ENCODE results near the gene GDAP1L1.

GDAP1L1 gene

DNA sequence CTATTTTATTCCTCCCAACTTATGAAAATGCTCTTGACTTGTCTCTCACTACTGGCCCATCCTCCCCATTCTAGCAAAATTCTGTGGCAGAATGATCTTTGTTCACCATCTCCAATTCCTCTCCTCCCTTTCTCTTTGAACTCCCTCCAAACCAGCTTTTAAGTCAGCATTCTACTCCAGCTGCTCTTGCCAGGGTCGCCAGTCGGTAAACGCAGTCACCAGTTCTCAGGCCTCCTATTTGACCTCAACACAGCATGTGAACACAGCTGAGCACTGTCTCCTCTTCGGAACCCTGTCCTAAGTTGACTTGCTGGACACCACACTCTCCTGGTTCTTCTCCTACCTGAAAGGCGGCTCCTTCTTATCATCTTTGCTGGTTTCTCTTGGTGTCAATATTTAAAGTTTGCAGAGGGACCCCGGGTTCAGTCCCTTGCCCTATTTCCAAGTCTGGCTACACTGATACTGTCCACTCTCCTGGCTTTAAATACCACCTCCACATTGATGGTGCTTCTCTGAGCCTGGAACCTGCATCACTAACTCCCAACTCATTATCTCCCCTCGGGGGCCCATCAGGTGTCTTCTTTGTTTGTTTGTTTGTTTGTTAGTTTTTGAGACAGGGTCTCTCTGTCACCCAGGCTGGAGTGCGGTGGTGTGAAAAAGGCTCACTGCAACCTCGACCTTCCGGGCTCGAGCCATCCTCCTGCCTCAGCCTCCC, 27.4 kb downstream of the GDAP1L1 start:
- Histone ChIP-seq H3K9me3 (ENCODE audit: control insufficient read depth in 2 of 2, low read length in 2 of 2) (no peaks in the 10 kb centered on the region), H3K4me3 (ENCODE audit: low read length in 2 of 2) (no peak overlapping the region), H3K27ac (ENCODE audit: low read depth in 2 of 2, low read length in 2 of 2) (no peak overlapping the region), H3K4me1 (ENCODE audit: control insufficient read depth in 2 of 2, insufficient read depth in 2 of 2, low read length in 2 of 2) (no peaks in the 10 kb centered on the region), H3K9ac (ENCODE audit: low read depth in 1 of 2, low read length in 2 of 2) (no peak overlapping the region), H3K27me3 (ENCODE audit: control insufficient read depth in 2 of 2, insufficient read depth in 2 of 2, low read length in 2 of 2) (no peaks in the 10 kb centered on the region), H3K36me3 (ENCODE audit: control insufficient read depth in 2 of 2, insufficient read depth in 2 of 2, low read length in 2 of 2) (no peaks in the 10 kb centered on the region)

DNA sequence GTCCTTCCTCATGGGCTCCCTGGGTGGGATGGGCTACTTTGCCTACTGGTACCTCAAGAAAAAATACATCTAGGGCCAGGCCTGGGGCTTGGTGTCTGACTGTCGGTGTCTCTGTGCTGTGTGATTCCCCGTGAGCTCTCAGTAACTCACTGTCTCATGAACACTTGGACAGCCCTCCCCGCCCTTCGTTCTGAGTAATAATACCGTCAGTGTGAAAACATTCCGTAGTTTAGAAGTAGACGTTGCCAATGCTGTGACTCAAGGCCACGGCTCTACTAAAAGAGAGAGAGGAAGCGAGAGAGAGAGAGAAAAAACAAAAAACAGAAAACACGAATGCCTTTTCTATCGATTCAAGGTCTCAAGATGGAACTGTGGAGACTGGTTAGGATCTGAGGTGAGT, 32.1 kb downstream of the GDAP1L1 start:
- Histone ChIP-seq H3K36me3 (ENCODE audit: control insufficient read depth in 2 of 2, insufficient read depth in 2 of 2, low read length in 2 of 2) (no peaks in the 10 kb centered on the region), H3K9me3 (ENCODE audit: control insufficient read depth in 2 of 2, low read length in 2 of 2) (no peaks in the 10 kb centered on the region), H3K27me3 (ENCODE audit: control insufficient read depth in 2 of 2, insufficient read depth in 2 of 2, low read length in 2 of 2) (no peaks in the 10 kb centered on the region), H3K4me3 (ENCODE audit: low read length in 2 of 2) (no peak overlapping the region), H3K27ac (ENCODE audit: low read depth in 2 of 2, low read length in 2 of 2) (no peak overlapping the region), H3K4me1 (ENCODE audit: control insufficient read depth in 2 of 2, insufficient read depth in 2 of 2, low read length in 2 of 2) (no peaks in the 10 kb centered on the region), H3K9ac (ENCODE audit: low read depth in 1 of 2, low read length in 2 of 2) (no peak overlapping the region)

DNA sequence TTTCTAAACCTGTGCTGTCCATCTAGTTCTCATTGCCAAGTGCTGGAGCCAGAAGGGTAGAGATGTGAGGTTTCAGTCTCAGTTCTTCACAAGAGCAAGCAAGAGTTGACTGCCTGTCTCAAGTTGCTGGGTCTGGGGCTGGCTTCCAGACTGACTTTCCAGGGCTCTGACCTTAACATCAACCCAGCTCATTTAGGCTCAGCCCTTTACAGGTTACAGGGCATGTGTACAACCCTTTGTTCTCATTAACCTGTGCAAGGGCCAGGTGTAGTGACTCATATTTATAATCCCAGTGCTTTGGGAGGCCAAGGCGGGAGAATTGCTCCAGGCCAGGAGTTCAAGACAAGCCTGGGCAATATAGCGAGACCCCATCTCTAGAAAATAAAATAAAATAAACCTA, 33.3 kb downstream of the GDAP1L1 start:
- H3K4me3 ChIP-seq (ENCODE audit: low read length in 2 of 2), result no peak overlapping the region
- H3K27ac ChIP-seq (ENCODE audit: low read depth in 2 of 2, low read length in 2 of 2), result no peak overlapping the region
- no peaks in the 10 kb centered on the region for H3K36me3 ChIP-seq (ENCODE audit: control insufficient read depth in 2 of 2, insufficient read depth in 2 of 2, low read length in 2 of 2)
- H3K27me3 ChIP-seq (ENCODE audit: control insufficient read depth in 2 of 2, insufficient read depth in 2 of 2, low read length in 2 of 2), result no peaks in the 10 kb centered on the region
- H3K9me3 ChIP-seq (ENCODE audit: control insufficient read depth in 2 of 2, low read length in 2 of 2), result no peaks in the 10 kb centered on the region
- H3K9ac ChIP-seq (ENCODE audit: low read depth in 1 of 2, low read length in 2 of 2), result no peak overlapping the region
- no peaks in the 10 kb centered on the region for H3K4me1 ChIP-seq (ENCODE audit: control insufficient read depth in 2 of 2, insufficient read depth in 2 of 2, low read length in 2 of 2)

DNA sequence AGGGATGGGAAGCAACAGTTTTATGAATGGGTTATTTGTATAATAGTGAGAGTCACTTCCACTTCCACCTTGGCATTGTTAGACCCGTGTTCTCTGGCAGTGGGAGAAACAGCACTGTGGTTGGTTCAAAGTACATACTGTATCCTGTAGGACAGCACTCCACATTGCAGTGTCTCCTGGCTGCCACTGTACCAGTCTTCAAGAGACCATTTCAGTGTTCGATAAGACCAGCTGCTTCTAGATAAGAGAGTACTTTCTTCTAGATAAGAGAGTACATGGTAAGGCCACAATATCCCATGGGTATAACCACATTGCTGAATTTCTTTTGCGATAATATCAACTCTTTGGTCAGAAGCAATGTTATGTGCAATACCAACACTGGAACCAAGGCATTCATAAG, 35.1 kb downstream of the GDAP1L1 start:
- H3K9ac ChIP-seq (ENCODE audit: low read depth in 1 of 2, low read length in 2 of 2), result no peak overlapping the region

DNA sequence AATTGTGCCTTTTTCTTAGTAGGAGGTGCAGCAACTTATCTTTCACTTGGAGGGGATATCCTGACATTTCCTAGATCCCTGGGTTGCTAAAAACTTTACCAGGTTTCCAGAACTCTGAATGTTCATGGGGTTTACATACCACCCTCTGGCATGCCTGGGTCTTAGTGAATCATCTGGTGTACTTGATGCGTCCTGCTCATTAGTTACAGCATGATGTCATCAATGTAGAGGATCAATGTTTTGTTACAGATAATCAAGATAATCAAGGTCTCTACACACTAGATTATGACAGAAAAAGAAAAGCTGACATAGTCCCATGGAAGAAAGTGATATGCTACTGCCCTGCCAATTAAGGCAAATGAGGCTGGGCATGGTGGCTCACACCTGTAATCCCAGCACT, 36.9 kb downstream of the GDAP1L1 start:
- no peak overlapping the region for H3K4me3 ChIP-seq (ENCODE audit: low read length in 2 of 2)
- no peaks in the 10 kb centered on the region for H3K36me3 ChIP-seq (ENCODE audit: control insufficient read depth in 2 of 2, insufficient read depth in 2 of 2, low read length in 2 of 2)
- no peaks in the 10 kb centered on the region for H3K27me3 ChIP-seq (ENCODE audit: control insufficient read depth in 2 of 2, insufficient read depth in 2 of 2, low read length in 2 of 2)
- H3K9ac ChIP-seq (ENCODE audit: low read depth in 1 of 2, low read length in 2 of 2), result no peak overlapping the region
- no peaks in the 10 kb centered on the region for H3K9me3 ChIP-seq (ENCODE audit: control insufficient read depth in 2 of 2, low read length in 2 of 2)
- no peak overlapping the region for H3K27ac ChIP-seq (ENCODE audit: low read depth in 2 of 2, low read length in 2 of 2)
- H3K4me1 ChIP-seq (ENCODE audit: control insufficient read depth in 2 of 2, insufficient read depth in 2 of 2, low read length in 2 of 2), result no peaks in the 10 kb centered on the region

More for the DNA sequence above, 35.1 kb downstream of the GDAP1L1 start:
- Histone ChIP-seq H3K4me3 (ENCODE audit: low read length in 2 of 2) (no peak overlapping the region), H3K27me3 (ENCODE audit: control insufficient read depth in 2 of 2, insufficient read depth in 2 of 2, low read length in 2 of 2) (no peaks in the 10 kb centered on the region), H3K9me3 (ENCODE audit: control insufficient read depth in 2 of 2, low read length in 2 of 2) (no peaks in the 10 kb centered on the region), H3K27ac (ENCODE audit: low read depth in 2 of 2, low read length in 2 of 2) (no peak overlapping the region), H3K36me3 (ENCODE audit: control insufficient read depth in 2 of 2, insufficient read depth in 2 of 2, low read length in 2 of 2) (no peaks in the 10 kb centered on the region), H3K4me1 (ENCODE audit: control insufficient read depth in 2 of 2, insufficient read depth in 2 of 2, low read length in 2 of 2) (no peaks in the 10 kb centered on the region)

DNA sequence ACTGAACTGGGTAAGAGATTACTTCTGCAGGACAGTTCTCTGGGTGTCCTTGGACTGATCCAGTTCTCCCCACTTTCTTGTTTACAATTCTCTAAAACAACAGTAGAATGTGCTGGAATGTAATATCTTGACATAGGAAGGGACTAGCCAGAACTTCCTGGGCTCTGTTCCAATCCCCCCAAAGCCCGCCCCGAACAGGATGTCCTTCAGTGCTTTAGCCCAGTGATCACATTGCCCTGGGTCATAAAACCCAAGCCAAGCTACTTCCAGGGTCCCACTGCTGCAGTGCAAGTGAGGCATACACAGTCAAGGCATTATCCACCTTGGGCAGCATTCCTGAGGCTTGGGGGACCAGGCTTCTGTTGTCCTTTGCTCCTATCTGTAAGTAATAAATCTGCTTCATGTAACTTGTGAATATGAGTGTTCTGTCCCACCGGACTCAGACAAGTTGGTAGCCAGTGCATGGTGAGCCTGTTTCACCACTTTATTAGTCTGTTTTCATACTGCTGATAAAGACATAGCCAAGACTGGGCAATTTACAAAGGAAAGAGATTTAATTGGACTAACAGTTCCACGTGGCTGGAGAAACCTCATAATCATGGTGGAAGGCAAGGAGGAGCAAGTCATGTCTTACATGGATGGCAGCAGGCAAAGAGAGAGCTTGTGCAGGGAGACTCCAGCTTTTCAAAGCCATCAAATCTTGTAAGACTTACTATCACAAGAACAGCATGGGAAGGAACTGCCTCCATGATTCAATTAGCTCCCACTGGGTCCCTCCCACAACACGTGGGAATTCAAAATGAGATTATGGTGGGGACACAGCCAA, 40.4 kb downstream of the GDAP1L1 start:
- Histone ChIP-seq H3K27ac (ENCODE audit: low read depth in 2 of 2, low read length in 2 of 2) (peak overlapping the region in 1 of 2 donors; percentile 3), H3K9ac (ENCODE audit: low read depth in 1 of 2, low read length in 2 of 2) (no peak overlapping the region)

DNA sequence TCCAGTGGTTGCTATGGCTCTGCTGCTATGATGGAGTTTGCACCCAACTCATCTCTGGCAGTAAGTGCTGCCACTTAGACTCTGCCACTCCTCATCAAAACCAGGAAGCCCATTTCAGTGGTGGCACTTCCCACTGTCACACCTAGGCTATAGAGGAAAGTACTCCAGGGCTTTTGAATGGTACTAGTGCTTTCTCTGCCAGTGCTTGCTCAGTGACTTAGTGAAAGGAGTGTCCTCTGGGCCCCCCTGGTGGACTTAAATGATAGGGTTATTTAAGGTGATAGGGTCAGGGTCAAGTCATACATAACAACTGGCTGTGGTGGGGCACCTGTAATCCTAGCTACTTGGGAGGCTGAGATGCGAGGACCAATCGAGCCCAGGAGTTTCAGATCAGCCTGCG, 41.1 kb downstream of the GDAP1L1 start:
- no peaks in the 10 kb centered on the region for H3K9me3 ChIP-seq (ENCODE audit: control insufficient read depth in 2 of 2, low read length in 2 of 2)
- no peaks in the 10 kb centered on the region for H3K27me3 ChIP-seq (ENCODE audit: control insufficient read depth in 2 of 2, insufficient read depth in 2 of 2, low read length in 2 of 2)
- H3K9ac ChIP-seq (ENCODE audit: low read depth in 1 of 2, low read length in 2 of 2), result no peak overlapping the region
- no peaks in the 10 kb centered on the region for H3K4me1 ChIP-seq (ENCODE audit: control insufficient read depth in 2 of 2, insufficient read depth in 2 of 2, low read length in 2 of 2)
- no peak overlapping the region for H3K4me3 ChIP-seq (ENCODE audit: low read length in 2 of 2)
- H3K27ac ChIP-seq (ENCODE audit: low read depth in 2 of 2, low read length in 2 of 2), result no peak overlapping the region
- H3K36me3 ChIP-seq (ENCODE audit: control insufficient read depth in 2 of 2, insufficient read depth in 2 of 2, low read length in 2 of 2), result peaks cover 0 to 4% of the 10 kb centered on the region in 2 donors

More for the DNA sequence above, 40.4 kb downstream of the GDAP1L1 start:
- Histone ChIP-seq H3K4me1 (ENCODE audit: control insufficient read depth in 2 of 2, insufficient read depth in 2 of 2, low read length in 2 of 2) (no peaks in the 10 kb centered on the region), H3K36me3 (ENCODE audit: control insufficient read depth in 2 of 2, insufficient read depth in 2 of 2, low read length in 2 of 2) (peaks cover 0 to 4% of the 10 kb centered on the region in 2 donors), H3K9me3 (ENCODE audit: control insufficient read depth in 2 of 2, low read length in 2 of 2) (no peaks in the 10 kb centered on the region), H3K4me3 (ENCODE audit: low read length in 2 of 2) (no peak overlapping the region), H3K27me3 (ENCODE audit: control insufficient read depth in 2 of 2, insufficient read depth in 2 of 2, low read length in 2 of 2) (no peaks in the 10 kb centered on the region)

DNA sequence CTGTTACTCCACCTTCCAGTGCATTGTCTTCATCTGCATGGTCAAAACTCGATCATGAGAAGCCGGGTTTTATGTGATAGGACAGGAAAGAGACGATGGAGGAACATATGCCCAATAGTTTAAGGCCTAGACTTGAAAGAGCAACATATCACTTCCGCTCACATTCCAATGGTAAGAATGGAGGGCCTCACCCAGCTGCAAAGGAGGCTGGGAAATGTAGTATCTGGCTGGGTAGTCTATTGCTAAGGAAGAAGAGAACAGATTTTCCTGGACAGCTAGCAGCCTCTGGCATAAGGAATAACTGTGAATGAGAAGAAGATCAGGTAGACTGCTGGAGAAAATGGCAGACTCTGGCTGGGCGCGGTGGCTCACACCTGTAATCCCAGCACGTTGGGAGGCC, 44.6 kb downstream of the GDAP1L1 start:
- H3K36me3 ChIP-seq (ENCODE audit: control insufficient read depth in 2 of 2, insufficient read depth in 2 of 2, low read length in 2 of 2), result peaks cover 0 to 4% of the 10 kb centered on the region in 2 donors
- H3K27ac ChIP-seq (ENCODE audit: low read depth in 2 of 2, low read length in 2 of 2), result no peak overlapping the region
- H3K4me1 ChIP-seq (ENCODE audit: control insufficient read depth in 2 of 2, insufficient read depth in 2 of 2, low read length in 2 of 2), result peaks cover 3% of the 10 kb centered on the region in 2 donors
- H3K9ac ChIP-seq (ENCODE audit: low read depth in 1 of 2, low read length in 2 of 2), result no peak overlapping the region
- no peaks in the 10 kb centered on the region for H3K9me3 ChIP-seq (ENCODE audit: control insufficient read depth in 2 of 2, low read length in 2 of 2)
- H3K4me3 ChIP-seq (ENCODE audit: low read length in 2 of 2), result no peak overlapping the region
- no peaks in the 10 kb centered on the region for H3K27me3 ChIP-seq (ENCODE audit: control insufficient read depth in 2 of 2, insufficient read depth in 2 of 2, low read length in 2 of 2)

DNA sequence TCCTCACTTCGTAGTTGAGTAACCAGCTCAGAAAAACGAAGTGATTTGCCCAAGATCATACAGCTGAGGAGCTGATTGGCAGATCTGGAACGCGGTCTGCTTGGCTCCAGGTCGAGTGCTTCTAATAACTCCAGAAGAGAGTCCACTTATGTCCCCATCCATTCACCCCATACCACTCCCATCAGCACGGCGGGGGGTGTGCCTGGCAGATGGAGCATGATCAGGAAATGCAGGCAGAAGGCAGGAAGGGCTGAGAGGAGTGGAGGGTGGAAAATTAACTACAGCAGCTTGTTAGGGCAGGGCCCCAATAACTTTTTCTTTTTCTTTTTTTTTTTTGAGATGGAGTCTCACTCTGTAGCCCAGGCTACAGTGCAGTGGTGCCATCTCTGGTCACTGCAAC, 48.9 kb downstream of the GDAP1L1 start:
- Histone ChIP-seq H3K36me3 (ENCODE audit: control insufficient read depth in 2 of 2, insufficient read depth in 2 of 2, low read length in 2 of 2) (no peaks in the 10 kb centered on the region), H3K4me1 (ENCODE audit: control insufficient read depth in 2 of 2, insufficient read depth in 2 of 2, low read length in 2 of 2) (peaks cover 3% of the 10 kb centered on the region in 2 donors)

DNA sequence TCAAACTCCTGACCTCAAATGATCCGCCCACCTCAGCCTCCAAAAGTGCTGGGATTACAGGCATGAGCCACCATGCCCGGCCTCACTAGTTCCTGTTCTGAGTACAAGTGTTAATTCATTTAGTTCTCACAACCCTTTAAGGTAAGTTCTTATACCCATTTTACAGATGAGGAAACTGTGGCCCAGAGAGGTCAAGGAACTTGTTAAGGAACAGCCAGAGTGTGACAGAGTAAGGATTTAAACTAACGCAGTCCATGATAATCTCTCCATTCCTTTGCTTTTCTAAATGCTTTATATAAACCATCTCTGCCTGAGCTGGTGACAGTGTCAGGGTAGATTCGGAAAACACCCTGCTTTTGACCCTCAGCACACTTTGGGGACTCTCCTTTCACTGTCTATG, 50.6 kb downstream of the GDAP1L1 start:
- no peak overlapping the region for H3K27ac ChIP-seq (ENCODE audit: low read depth in 2 of 2, low read length in 2 of 2)
- no peaks in the 10 kb centered on the region for H3K36me3 ChIP-seq (ENCODE audit: control insufficient read depth in 2 of 2, insufficient read depth in 2 of 2, low read length in 2 of 2)
- no peak overlapping the region for H3K4me3 ChIP-seq (ENCODE audit: low read length in 2 of 2)
- no peaks in the 10 kb centered on the region for H3K9me3 ChIP-seq (ENCODE audit: control insufficient read depth in 2 of 2, low read length in 2 of 2)
- no peak overlapping the region for H3K9ac ChIP-seq (ENCODE audit: low read depth in 1 of 2, low read length in 2 of 2)
- peaks cover 3 to 14% of the 10 kb centered on the region in 2 donors for H3K4me1 ChIP-seq (ENCODE audit: control insufficient read depth in 2 of 2, insufficient read depth in 2 of 2, low read length in 2 of 2)
- H3K27me3 ChIP-seq (ENCODE audit: control insufficient read depth in 2 of 2, insufficient read depth in 2 of 2, low read length in 2 of 2), result no peaks in the 10 kb centered on the region

More for the DNA sequence above, 48.9 kb downstream of the GDAP1L1 start:
- Histone ChIP-seq H3K9me3 (ENCODE audit: control insufficient read depth in 2 of 2, low read length in 2 of 2) (no peaks in the 10 kb centered on the region), H3K9ac (ENCODE audit: low read depth in 1 of 2, low read length in 2 of 2) (no peak overlapping the region), H3K4me3 (ENCODE audit: low read length in 2 of 2) (no peak overlapping the region), H3K27ac (ENCODE audit: low read depth in 2 of 2, low read length in 2 of 2) (no peak overlapping the region), H3K27me3 (ENCODE audit: control insufficient read depth in 2 of 2, insufficient read depth in 2 of 2, low read length in 2 of 2) (no peaks in the 10 kb centered on the region)

Data from mucosa of rectum (tissue), 2 donors.